Left hindlimb (tissue), 1 donor: ENCODE measurements around the gene BRINP3.

Experiments used
- DNase-seq: peaks from one replicate; pipeline ENCODE4 v3.0.0-alpha.2; 2018

The BRINP3 gene

DNA sequence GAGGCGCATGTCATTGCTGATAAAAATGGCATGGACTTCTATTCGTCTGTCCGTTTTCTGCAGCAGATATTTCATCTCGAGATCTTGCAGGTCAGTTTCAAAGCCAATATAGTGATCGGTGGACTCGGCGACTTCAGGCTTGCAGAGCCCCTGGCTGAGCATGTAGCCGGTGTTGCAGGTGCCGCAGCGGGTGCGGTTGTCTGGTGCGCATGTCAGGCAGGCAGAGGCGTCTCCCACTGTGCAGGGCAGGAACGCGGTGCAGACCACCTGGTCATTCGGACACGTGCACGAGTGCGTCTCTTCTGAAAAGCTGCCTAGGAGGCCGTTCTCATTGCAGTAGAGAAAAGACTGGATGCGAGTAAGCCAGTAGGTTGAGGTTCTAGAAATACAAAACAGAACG lies 378.9 kb downstream of the BRINP3 start:
- DNase-seq, result no peak

GRCh38 chr1:190098107-190098506 lies 379.6 kb downstream of the BRINP3 start:
- DNase-seq, result no peak

DNA sequence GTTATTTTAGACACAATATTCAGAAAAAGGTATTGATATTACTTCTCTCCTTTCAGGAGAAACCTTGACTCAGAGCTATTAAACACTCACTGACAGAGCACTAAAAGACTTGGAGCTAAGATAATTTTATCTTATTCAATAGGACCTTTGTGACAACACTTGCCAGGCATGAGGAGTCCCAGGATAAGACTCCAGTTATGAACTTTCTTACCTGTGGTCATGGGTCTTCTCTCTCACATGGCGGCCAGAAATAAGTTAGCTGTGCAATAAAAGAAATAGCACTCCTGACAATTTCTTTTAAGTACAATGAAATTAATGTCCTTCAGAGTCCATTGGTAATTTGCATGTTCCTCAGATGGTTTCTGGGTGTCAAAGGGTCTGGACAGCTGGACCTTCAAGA lies 382.1 kb downstream of the BRINP3 start:
- DNase-seq, result no peak

DNA sequence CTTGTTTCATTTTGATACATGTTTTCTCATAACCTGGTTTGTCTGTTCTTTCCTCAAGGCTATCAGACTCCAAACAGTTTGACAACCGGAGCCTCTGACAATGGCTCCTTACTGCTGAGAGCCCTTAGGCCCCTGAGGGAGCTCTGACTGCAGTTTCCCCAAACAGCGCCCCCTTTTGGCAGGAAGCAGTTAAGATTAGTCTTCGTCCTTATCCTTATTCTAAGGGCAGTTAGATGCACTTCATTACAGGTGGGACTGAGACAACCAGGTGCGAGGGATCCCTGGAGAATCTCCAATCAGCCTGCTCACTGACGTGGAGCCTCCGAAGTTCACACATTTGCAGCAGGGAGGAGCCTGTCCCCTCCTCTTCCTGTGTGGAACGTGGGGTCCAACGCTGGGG lies 393.1 kb downstream of the BRINP3 start:
- DNase-seq, result no peak

DNA sequence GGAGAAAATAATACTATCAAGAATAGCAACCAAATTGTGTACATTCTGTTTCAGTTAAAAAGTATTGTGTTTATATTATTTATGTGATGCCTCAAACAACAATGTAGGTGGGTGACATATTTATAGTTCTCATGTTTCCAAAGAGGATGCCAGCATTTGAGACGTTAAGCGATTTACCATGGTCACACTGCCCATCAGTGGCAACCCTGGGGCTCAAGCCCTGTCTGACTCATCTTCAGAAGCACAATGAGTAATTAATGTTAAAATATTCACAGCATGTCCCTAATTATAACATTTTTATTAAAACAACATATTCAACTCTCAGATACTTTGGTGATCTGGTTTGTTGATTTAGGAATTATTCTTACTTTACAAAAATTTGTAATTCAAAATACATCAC lies 409.4 kb downstream of the BRINP3 start:
- DNase-seq, result no peak

DNA sequence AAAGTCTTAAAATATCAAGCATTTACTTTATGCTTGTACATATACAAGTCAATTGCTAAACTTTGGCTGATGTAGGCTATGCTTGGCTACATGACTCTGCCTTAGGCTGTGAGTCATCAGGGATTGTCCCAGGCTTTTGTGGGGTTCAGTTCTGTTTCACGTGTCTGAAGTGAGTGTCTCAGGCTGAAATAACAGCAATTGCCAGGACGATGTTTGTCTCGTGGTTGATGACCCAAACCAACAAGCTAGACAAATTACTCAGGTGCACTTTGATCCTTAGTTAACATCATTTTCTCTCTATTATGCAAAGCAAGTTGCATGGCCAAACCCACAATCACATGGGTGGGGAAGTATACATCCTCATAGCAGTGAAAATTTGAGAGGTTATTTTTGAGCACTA lies 410.1 kb downstream of the BRINP3 start:
- DNase-seq, result no peak

- DNase-seq, result no peak
Observed at GRCh38 chr1:190066011-190066410, 411.7 kb downstream of the BRINP3 start.

DNA sequence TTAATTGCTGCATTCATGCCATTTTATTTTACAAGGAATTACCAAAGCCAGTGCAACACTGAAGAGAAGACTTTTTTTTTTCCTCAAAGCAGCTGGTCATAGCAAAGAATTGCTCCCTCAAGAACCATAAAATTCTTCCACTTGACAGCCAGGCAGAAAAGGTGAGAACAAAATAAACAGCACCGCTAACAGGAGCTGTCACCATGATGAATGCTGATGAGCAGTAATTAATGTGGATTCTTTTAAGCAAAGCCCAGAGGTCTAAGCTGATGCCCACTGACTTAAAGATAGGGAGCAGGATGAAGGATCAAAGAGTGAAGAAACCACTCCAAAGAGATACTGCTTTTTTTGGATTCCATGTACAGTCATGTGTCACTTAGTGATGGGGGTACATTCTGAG lies 428.4 kb downstream of the BRINP3 start:
- no peak for DNase-seq
